ENCODE data around the gene PRR20G. TPM values are rescaled to one million over a fixed set of nuclear protein-coding genes. Genes with fewer than 3 reads are reported as not detected.

Gene PRR20G
- total and polyA plus RNA-seq, 2 experiments from 2014 or later: 0.39 TPM; not detected in 1

DNA sequence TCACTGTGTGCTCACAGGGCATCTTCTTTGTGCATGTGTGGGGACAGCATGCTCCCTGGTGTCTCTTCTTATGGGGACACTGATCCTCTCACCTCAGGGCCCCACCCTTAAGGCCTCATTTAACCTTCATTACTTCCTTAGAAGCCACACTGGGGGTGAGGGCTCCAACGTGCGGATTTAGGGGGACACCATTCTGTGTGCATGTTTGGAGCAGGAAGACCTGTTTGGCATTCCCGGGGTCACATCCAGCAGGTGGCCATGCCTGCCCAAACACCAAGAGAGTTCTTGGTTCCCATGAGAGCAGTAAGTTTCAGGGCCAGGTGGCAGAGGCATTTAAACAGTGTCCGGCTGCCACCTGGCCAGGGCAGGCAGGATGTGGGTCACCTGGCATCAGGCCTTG lies 24.8 kb downstream of the PRR20G start:
- H3K27ac ChIP-seq (ENCODE audit: low read depth): no peak overlapping the region
- peaks cover 2% of the 10 kb centered on the region for H3K27me3 Mint-ChIP-seq (ENCODE audit: insufficient read depth, low read depth, poor library complexity)
- no peak overlapping the region for H3K4me2 ChIP-seq
- no peaks in the 10 kb centered on the region for H3K4me1 ChIP-seq (ENCODE audit: insufficient read depth)
- H3K4me3 Mint-ChIP-seq: no peak overlapping the region
- no peaks in the 10 kb centered on the region for H3K9me2 ChIP-seq (ENCODE audit: insufficient read depth)
- no peak overlapping the region for H2AFZ ChIP-seq
- H3K4me1 Mint-ChIP-seq: no peaks in the 10 kb centered on the region
- DNase-seq (ENCODE audit: low spot score) (no peak), ATAC-seq (no peak)
- no peaks in the 10 kb centered on the region for H3K79me2 ChIP-seq (replicated peaks; ENCODE audit: insufficient read depth)
- H3K27me3 ChIP-seq (ENCODE audit: insufficient read depth): no peaks in the 10 kb centered on the region
- H3K4me3 ChIP-seq: no peak overlapping the region
- H3F3A ChIP-seq (replicated peaks; ENCODE audit: low read depth): no peaks in the 10 kb centered on the region
- no peak overlapping the region for H3K27ac Mint-ChIP-seq
- no peaks in the 10 kb centered on the region for H4K20me1 ChIP-seq (replicated peaks; ENCODE audit: insufficient read depth)
- H3K9me3 Mint-ChIP-seq: peaks cover 4% of the 10 kb centered on the region; the same call in 2 of the 3 replicates
- H3K36me3 ChIP-seq (ENCODE audit: insufficient read depth): no peaks in the 10 kb centered on the region
- TF ChIP-seq REST (IDR thresholded peaks at IDR 0.05; ENCODE audit: unreplicated experiment) (no peak), CREB1 (CRISPR knock-in tag; IDR thresholded peaks at IDR 0.05; ENCODE audit: low read depth) (no peak), CTCF (conservative IDR thresholded peaks at IDR 0.05; ENCODE audit: low read depth in 2 of 2) (no peak), ZNF331 (CRISPR knock-in tag; IDR thresholded peaks at IDR 0.05; ENCODE audit: low read depth) (no peak), EZH2 (IDR thresholded peaks at IDR 0.05; ENCODE audit: low read depth, unreplicated experiment) (no peak)
- H3K36me3 Mint-ChIP-seq (ENCODE audit: low read depth): no peaks in the 10 kb centered on the region

GRCh38 chr3:127262533-127262932 lies 25.3 kb downstream of the PRR20G start:
- no peak overlapping the region for H3K27ac ChIP-seq (ENCODE audit: low read depth)
- Mint-ChIP-seq H3K9me3 (peaks cover 4% of the 10 kb centered on the region; the same call in 2 of the 3 replicates), H3K36me3 (ENCODE audit: low read depth) (no peaks in the 10 kb centered on the region), H3K27me3 (ENCODE audit: insufficient read depth, low read depth, poor library complexity) (peaks cover 2% of the 10 kb centered on the region), H3K4me3 (no peak overlapping the region), H3K4me1 (no peaks in the 10 kb centered on the region), H3K27ac (no peak overlapping the region)
- H3F3A ChIP-seq (replicated peaks; ENCODE audit: low read depth): no peaks in the 10 kb centered on the region
- H3K9me2 ChIP-seq (ENCODE audit: insufficient read depth): no peaks in the 10 kb centered on the region
- H3K4me3 ChIP-seq: no peak overlapping the region
- no peak overlapping the region for H2AFZ ChIP-seq
- H3K27me3 ChIP-seq (ENCODE audit: insufficient read depth): no peaks in the 10 kb centered on the region
- H3K79me2 ChIP-seq (replicated peaks; ENCODE audit: insufficient read depth): no peaks in the 10 kb centered on the region
- H3K36me3 ChIP-seq (ENCODE audit: insufficient read depth): no peaks in the 10 kb centered on the region
- no peak for ATAC-seq
- H4K20me1 ChIP-seq (replicated peaks; ENCODE audit: insufficient read depth): no peaks in the 10 kb centered on the region
- H3K4me1 ChIP-seq (ENCODE audit: insufficient read depth): no peaks in the 10 kb centered on the region
- no peak for DNase-seq (ENCODE audit: low spot score)
- no peak overlapping the region for H3K4me2 ChIP-seq
- TF ChIP-seq CREB1 (CRISPR knock-in tag; IDR thresholded peaks at IDR 0.05; ENCODE audit: low read depth): no peak
- TF ChIP-seq REST (IDR thresholded peaks at IDR 0.05; ENCODE audit: unreplicated experiment): no peak
- no peak for TF ChIP-seq JUNB (IDR thresholded peaks at IDR 0.05; ENCODE audit: unreplicated experiment)
- TF ChIP-seq POLR2AphosphoS5 (IDR thresholded peaks at IDR 0.05; ENCODE audit: low read depth): no peak
- no peak for TF ChIP-seq EZH2phosphoT487 (IDR thresholded peaks at IDR 0.05; ENCODE audit: unreplicated experiment)

Measured in GM23338 (cell line).